ENCODE data around the gene RIN3.

The RIN3 gene

DNA sequence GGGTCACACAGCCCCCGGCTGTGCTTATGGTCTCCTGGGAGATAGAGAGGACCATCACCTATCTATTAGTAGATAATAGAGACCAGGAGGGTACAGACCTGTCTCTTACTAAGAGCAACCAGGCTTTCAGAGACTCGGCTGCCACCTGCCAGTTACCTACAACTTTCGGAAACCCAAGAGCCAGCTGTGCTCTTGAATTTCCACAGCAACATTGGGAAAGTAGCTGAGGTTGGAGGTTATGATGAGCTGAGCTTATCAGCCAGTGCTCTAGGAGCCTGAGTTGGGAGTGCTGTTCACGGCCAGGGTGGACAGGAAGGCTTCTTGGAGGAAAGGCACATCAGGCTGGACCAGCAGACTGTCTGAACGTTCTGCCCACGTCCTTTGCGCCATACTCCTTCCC, 67.6 kb downstream of the RIN3 start:
- DNase-seq, result no peak

DNA sequence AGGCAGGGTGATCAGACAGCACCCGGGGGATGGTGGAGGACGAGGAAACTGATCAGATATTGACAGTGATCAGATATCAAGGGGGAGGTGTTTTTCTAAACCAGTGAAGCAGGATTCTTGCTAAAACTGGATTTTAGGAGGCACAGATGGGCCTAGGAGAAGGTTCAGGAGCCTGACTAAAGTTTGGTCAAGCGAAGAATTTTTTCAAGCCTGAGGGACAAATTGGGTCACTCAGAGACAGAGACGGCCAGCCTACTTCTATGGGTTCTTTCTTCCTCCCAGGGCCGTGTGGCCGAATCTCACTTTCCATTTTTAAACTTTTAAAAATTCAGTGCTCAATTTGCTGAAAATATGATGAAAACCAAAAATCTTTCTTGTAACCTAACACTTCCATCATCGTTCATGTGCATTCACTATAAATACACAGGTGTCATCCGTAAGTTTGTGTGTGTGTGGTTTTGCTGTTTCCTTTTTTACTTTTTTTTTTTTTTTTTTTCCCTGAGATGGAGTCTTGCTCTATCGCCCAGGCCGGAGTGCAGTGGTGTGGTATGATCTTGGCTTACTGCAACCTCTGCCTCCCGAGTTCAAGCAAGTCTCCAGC, 68.5 kb downstream of the RIN3 start:
- DNase-seq, result no peak

DNA sequence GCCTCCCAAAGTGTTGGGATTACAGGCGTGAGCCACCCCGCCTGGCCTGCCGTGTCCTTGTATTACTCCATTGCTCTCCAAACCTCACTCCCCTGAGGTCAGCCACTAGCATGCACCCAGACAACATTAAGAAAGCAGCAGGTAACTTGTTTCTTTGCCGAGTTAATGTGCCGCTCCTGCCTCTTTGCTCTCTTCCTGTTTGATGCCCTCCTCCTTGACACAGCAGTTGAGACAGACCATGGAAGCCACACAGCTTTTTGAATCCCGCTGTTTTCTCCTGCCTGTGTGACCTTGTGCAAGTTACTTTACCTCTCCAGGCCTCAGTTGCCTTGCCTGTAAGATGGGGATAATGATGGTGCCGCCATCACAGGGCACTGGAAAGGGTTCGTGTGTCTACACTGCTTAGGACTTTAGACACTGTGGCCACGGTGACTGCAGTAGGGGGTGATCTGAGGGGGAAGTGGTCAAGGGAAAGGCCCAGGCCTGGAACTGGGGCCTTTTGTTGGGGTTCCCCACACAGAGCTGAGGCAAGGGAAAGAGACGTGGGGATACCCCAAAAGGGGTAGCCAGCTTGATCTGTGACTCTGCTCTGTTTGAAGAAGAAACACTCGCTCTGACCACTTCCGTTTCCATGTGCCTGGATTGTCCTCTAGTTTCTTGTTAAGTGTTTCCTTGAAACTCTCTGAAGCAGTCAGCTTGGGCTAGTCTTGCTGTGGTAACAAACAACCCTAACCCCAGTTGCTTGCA, 69.3 kb downstream of the RIN3 start:
- no peak for DNase-seq

DNA sequence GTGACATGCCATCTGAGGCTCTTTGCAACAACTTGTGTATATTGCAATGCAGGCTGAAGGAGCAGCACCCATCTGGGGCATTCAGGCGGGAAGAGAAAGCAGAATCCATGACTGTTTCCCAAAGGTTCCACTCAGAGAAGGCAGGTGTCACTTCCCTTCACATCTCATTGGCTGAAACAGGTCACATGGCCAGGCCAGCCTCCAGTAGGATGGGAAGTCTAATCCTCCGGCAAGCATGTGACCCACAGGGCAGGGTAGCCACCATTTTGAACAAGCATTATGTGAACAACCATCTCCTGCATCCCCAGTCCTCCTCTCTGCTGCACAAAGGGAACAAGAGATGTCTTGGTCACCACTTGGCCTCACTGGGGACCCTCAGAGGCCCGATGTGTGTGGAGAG, 70.6 kb downstream of the RIN3 start:
- no peak for DNase-seq

DNA sequence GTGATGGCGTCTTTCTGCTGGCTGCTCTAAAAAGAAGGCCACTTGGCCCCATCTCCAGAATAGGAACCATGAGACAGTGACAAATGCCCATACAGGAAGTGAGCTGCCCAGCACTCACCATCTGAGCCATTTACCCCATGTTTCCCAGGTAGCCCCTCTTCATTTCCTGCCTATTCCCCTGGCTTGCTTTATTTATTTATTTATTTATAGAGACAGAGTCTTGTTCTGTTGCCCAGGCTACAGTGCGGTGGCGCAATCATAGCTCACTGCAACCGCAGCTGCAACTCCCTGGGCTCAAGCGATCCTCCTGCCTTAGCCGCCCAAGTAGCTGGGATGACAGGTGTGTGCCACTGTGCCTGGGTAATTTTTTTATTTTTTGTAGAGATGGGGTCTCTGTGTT, 71.2 kb downstream of the RIN3 start:
- DNase-seq, result no peak

DNA sequence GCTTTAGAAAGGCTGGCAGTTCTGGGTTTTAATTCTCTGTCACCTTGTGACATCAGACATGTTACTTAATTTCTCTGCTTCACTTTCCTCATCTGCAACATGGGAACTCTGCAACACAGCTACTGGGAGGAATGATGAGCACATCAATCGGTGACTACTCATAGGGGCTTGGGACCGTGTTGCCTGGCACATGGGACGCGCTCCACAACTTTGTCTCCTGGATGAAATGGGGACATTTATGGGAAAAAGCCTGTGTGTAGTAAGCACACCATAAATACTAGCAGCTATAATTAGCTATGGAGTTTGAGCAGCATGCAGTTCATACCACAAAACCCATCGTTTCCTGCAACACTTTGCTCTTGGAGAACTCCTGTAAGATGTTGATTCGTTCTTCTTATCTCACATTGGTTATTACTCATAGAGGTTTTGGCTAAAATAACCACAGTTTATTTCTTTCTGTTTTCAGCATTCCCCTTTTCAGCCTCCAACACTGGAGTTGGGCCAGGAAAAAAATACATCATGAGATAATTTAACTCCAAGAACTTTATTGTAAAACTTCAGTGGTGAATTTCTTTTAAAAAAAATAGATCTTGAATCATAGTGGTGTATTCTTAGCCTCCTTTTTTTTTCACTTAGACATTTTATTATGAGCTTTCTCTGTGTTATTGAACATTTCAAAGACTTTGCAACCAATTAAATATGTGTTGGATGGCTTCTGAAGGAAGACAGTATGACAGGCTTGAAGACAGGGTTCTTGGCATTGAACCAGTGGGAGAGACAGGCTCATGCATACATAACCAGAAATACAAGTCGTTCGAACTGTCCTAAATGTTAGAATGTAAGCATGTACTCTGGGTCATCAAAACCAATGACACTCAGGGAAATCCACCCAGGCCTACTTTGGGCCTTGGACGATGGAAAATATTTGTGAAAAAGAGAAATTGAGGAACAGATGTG, 72.7 kb downstream of the RIN3 start:
- no peak for DNase-seq

DNA sequence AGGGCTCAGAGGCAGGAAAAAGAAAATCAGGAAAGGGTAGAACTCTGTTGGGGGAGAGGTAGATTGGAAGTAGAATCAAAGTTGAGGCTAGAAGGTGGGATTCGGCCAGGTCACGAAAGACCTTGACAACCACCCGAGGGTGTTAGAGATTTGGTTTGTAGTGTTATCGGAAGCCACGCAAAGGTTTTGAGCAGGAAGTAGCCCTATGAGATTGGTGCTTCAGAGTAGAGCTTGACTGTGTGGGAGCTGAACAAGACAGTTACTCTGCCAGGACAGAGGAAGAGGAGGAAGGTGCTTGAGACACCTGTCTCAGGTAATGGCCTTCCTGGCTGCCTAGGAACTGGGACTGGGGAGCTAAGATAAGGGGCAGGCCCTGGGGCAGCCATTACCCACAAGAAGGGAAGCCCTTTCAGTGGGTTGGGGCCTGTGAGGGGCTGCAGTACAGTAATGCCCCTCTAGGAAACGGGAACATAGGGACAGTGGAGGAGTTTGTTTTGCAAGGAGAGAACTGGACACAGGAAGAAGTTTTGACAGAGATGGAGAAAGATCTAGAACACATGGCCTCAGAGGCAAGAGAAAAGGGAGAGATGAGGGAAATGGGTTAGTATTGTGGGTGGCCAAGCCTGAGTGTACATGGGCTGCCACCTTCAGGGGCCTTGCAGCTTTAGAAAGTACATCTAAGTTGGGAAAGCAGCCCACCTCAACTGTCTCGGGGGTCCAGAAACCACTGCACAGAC, 73.5 kb downstream of the RIN3 start:
- no peak for DNase-seq

DNA sequence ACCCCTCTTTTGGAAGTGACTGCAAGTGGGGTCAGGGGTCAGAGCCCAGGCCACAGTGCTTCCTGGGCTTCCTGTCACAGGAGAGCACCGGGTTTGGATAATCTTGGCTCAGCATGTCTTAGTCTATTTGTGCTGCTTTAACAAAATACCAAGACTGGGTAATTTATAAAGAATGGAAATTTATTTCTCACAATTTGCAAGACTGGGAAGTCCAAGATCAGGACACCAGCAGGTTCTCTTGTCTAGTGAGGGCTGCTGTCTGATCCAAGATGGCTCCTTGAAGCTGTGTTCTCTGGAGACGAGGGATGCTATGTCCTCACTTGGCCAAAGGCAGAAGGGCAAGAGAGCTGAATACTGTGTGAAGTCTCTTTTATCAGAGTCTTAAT, 74.1 kb downstream of the RIN3 start:
- DNase-seq, result no peak

DNA sequence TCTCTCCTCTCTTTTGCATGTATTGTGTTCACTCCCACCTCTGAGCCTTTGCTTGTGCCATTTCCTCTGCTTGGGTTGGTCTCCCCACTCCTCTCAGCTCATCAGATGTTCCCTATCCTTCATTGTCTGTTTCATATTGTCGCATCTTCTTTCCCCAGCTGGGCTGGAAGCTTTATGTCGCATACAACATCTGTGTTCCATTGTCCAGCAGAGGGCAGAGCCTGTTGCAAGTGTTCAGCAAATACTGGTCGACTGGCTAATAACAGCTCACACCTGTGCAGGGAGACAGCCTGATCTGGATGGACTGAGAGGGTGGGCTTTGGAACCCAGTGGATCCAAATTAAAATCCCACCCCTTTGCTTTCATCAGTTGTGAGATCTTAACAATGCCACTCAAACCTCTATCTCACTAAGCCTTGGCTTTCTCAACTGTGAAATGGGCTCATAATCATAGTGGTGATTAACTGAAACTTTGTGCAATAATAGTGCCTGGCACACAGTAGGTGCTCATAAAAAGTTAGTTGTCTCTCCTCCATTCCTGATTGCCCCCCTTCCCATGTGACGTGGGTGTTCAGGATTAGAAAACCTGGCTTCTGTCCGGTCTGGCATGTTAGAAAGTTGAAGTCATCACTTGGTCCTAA, 75.8 kb downstream of the RIN3 start:
- DNase-seq, result peak; percentile 66

DNA sequence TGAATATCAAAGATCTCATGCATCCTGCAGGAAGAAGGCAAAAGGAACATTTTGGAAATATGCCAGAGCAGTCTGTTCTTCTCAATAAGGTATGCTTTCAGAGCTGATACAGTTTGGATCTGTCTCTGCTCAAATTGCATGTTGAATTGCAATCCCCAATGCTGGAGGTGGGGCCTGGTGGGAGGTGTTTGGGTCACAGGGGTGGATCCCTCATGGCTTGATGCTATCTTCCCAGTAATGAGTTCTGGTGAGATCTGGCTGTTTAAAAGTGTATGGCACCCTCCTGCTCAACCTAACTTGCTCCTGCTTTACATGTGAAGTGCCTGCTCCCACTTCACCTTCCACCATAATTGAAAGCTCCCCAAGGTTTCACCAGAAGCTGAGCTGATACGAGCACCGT, 76.6 kb downstream of the RIN3 start:
- DNase-seq, result no peak

DNA sequence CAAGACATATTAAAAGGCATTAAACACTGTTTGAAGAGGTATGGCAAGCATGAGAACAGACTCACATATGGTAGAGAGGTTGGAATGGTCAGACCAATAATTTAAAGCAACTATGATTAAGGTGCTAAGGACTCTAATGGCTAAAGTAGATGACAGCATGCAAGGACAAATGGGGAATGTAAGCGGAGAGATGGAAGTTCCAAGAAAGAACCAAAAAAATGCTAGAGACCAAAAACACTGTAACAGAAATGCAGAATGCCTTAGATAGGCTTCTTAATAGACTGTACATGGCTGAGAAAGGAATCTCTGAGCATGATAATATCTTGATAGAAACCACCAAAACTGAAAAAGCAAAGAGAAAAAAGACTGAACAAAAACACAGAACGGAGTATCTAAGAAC, 77.4 kb downstream of the RIN3 start:
- DNase-seq, result no peak

DNA sequence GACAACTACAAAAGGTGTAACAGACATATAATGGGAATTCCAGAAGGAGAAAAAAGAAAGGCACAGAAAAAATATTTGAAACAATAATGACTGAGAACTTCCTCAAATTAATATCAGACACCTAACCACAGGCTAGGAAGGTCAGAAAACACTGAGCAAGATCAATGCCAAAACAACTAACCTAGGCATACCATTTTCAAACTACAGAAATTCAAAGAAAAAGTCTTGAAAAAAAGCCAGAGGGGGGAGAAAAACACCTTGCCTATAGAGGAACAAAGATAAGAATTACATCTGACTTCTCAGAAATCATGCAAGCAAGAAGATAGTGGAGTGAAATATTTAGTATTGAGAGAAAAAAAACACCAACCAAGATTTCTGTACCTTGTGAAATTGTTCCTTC, 77.8 kb downstream of the RIN3 start:
- DNase-seq, result no peak

DNA sequence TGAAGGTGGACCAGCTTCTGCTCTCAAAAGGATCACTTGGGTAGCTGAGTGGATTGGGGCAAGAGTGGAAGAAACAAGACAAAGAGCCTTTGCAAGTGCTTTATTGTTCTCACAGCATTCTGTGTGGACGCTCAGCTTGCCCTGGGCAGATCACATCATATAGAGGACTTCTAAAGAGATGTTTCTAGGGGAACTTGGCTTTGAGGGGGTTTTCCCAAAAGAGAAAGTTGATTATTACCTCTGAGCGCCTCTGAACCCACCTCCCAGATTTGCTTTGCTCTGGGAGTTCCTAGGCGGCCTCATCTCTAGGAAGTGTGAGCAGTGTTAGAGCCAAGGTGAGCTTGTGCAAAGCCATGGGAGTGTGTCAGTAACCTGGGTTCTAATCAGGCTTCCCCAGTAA, 81.7 kb downstream of the RIN3 start:
- no peak for DNase-seq

DNA sequence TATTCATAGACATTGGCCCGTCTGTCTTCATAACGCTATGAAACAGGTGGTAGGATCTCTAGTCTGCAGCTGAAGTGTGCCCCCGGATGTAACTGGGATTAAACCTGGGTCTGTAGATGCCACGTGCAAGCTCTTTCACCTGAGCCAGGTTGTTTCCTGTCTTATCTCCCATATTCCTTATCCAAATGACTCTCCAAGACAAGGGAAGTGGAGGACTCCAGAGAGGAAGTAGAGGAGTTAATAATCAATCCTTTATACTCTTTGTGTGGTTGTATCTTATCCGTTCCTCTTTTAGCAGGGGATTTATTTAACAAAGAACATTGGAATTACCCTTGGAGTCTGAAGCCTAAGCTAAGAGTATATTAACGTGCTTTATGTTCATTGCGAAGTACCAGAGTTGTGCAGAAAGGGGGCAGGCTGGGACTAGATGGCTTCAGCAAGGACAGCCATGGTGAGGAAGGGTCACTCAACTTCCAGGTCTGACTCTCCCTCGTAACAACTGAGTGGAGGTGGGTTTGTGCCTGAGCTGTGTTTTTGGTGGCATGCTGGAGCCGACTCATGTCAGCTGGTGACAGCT, 82.8 kb downstream of the RIN3 start:
- DNase-seq, result peak; percentile 42

DNA sequence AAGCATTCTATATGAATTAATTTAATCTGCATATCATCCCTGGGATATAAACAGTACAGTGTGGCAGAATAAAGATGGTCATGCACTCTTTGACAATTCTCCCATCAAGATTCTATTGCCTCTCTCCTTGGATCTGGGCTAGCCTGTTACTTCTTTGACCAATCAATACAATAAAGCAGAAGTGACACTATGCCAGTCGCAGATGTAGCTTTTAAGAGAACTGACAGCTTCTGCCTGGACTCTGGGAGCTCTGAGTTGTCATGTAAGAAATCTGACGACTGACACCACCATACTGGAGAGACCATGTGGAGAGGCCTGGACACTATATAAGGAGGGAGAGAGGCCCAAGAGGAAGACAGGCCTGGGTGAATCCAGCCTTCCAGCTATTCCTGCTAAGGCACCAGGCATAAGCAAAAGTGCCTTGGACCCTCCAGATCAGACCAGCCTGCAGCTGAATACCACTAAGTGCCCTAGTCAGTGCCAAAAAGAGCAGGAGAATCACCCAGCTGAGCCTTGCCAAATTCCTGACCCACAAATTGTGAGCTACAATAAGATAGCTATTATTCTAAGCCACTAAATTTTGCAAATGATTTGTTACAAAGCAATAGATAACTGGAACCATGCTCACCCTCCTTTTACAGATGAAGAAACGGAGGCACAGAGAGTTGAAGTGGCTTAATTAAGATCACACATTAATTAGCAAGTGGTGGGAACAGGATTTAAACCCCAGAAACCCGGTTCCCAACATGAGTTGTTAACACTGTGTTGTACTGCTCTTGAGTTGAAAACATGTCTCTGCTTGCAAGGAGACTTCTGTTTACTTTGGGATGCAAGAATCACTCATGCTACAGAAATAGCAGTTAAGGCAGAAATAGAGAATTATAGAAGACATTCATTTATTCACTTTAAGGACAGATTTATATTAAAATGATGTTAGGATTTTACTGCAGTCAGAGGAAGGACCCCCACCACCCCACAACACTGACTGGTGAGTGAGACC, 84.6 kb downstream of the RIN3 start:
- no peak for DNase-seq

DNA sequence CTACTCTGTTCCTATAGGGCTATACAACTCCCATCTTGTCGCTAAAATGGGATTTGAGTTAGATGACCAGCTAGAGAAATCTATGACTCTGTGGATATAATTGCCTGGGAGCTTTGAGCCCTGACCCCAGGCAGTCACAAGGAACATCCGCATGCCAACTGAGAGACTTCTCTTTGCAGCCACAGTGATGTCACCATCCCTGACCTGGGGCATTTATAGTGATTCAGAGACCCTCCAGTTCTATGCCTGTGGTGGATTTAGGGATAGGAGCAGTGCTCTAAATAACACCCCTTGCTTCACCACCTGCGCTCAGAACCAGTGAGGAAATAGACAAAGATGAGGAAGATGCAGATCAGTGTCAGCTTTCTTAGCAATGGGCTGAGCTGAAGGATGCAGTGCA, 86.2 kb downstream of the RIN3 start:
- no peak for DNase-seq

DNA sequence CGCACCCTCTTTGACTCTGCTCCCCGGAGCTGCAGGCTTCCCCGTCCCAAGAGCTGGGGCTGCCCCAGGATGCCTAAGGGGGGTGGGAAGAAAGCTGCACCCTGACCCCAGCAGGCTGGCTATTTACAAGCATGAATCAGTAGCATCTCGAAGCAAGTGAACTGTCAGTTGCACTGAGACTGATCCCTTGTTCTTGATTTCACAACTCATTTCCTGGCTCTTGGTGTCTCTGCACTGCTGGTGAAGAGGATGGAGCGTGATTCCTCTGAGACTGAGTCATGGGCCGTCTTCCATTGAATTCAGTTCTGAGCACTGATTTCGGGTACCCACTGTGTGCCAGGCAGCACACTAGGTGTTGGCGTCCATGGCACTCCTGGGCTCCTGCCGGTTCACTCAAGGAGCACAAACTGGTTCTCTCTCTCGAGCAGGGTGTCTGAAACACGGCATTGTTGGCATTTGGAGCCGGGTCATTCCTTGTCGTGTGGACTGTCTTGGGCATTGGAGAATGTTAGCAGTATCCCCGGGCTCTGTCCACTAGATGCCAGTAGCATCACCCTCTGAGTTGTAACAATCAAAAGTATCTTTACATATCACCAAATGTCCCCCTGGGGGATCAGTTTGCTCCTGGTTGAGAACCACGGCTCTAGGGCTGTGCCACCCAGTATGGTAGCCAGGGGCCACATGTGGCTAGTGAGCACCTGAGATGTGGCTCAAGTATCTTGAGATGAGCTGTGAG, 86.9 kb downstream of the RIN3 start:
- peak; percentile 22 for DNase-seq

DNA sequence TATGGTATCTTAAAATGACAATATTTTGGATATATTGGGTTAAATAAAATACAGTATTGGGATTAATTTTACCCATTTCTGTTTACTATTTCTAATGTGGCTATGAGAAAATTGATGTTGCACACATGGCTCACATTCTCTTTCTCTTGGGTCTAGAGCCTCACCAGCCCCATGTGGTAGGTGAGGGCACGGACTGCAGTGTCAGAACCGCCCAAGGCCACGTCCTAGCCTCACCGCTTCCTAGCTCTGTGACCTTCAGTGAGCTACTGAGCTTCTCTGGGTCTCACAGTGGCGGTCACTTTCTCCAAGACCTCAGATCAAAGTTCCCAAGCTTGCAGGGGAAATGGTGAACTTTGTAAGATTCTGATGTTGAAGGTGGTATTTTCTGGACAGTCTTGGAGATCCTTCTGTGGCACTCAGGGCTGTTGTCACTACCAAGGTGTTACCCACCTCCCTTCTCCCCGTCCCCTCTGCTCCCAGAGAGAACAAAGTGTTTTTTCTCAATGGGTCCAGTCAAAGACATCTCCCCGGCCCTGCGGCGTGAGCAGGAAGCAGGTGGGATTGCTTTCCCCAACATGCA, 87.6 kb downstream of the RIN3 start:
- no peak for DNase-seq

DNA sequence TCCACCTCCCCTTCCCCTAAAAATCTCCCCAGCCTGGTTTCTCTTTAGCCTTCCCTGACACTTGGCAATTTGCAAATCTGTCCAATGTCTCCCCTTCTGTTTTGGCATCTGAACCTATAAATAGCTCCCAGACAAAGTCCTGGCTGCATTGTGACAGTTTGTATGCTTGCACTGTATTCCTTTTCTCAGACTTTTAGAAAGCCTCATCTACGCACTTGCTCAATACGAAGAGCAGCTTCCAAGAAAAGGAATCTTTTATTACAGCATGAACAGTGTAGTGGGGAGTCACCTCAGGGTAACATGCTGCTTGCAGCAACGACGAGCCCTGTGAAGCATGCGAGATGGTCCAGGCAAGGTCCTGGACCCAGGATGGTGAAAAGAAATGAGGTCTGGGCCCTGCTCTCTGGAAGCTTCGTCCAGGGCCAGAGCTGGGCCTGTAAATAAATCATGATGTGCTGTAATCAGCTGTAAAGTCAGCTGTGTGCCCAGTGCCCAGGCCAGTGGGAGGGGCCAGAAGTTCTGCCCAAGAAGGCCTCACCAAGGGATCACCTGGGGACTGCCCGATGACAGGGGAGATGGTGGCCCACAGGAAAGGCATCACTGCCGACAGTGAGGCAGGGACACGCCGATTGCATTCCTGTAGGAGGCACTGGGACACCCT, 88.3 kb downstream of the RIN3 start:
- no peak for DNase-seq

All from NCI-H69 (cell line).